A673 (cell line): Measurements from ENCODE around the gene FAM163A.

Experiments
- EZH2 ChIP-seq: fragments of 200-600 bp; sonication (generic); IDR thresholded peaks from 2 replicates; pipeline ENCODE4 v1.6.1; 2017; ENCODE audit warnings: borderline replicate concordance, low read depth, mild to moderate bottlenecking, mixed read lengths, antibody characterized with exemption, low read length; ENCODE audit not compliant: poor library complexity, severe bottlenecking
- TF ChIP-seq, protein P1 (sequence below): fragments of 300-800, 200-600 bp; sonication (generic); conservative IDR thresholded peaks from 2 replicates; pipeline ENCODE4 v1.5.1; 2017; ENCODE audit warnings: low read depth, mild to moderate bottlenecking, antibody characterized with exemption, low read length, moderate library complexity, mixed read lengths

- TF ChIP-seq, protein P1, sequence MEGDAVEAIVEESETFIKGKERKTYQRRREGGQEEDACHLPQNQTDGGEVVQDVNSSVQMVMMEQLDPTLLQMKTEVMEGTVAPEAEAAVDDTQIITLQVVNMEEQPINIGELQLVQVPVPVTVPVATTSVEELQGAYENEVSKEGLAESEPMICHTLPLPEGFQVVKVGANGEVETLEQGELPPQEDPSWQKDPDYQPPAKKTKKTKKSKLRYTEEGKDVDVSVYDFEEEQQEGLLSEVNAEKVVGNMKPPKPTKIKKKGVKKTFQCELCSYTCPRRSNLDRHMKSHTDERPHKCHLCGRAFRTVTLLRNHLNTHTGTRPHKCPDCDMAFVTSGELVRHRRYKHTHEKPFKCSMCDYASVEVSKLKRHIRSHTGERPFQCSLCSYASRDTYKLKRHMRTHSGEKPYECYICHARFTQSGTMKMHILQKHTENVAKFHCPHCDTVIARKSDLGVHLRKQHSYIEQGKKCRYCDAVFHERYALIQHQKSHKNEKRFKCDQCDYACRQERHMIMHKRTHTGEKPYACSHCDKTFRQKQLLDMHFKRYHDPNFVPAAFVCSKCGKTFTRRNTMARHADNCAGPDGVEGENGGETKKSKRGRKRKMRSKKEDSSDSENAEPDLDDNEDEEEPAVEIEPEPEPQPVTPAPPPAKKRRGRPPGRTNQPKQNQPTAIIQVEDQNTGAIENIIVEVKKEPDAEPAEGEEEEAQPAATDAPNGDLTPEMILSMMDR: no peak
- TF ChIP-seq EZH2: no peak
Measured at GRCh38 chr1:179817789-179818188, 74.7 kb downstream of the FAM163A start.
